Vagina (tissue), 2 donors: ENCODE data around the gene TRABD2A. TPM values are rescaled to one million over a fixed set of nuclear protein-coding genes. Genes with fewer than 3 reads are reported as not detected.

Experiments
- DNase-seq, 2 donors: peaks; one replicate each; pipeline ENCODE4 v3.0.0-alpha.2; 2017; ENCODE audit errors: extremely low spot score in 2 of 2
- H3K27ac ChIP-seq: fragments of 200-600 bp; sonication (generic); one replicate; pipeline ENCODE4 v1.5.1; 2019
- H3K27me3 ChIP-seq: fragments of 200-600 bp; sonication (generic); one replicate; pipeline ENCODE4 v1.5.1; 2019
- H3K36me3 ChIP-seq, 2 donors: fragments of 200-600 bp; sonication (generic); one replicate each; pipeline ENCODE4 v1.5.1; 2017 to 2019
- H3K4me1 ChIP-seq: fragments of 200-600 bp; sonication (generic); one replicate; pipeline ENCODE4 v1.5.1; 2019
- H3K4me3 ChIP-seq, 2 donors: fragments of 200-600 bp; sonication (generic); 1 replicate in 1 of 2; 2 replicates in 1 of 2; pipeline ENCODE4 v1.5.1; 2016 to 2019
- H3K9me3 ChIP-seq: fragments of 200-600 bp; sonication (generic); one replicate; pipeline ENCODE4 v1.5.1; 2019
- POLR2A ChIP-seq, 2 donors: fragments of 450-650 bp; IDR thresholded peaks; one replicate each; pipeline ENCODE4 v1.6.1; 2017; ENCODE audit warnings: antibody characterized with exemption in 2 of 2, mild to moderate bottlenecking in 2 of 2, moderate library complexity in 2 of 2
- POLR2AphosphoS5 ChIP-seq, 2 donors: sonication (generic); formaldehyde crosslinking; IDR thresholded peaks; one replicate each; pipeline ENCODE4 v1.9.0; 2017; ENCODE audit warnings: antibody characterized with exemption in 2 of 2, mild to moderate bottlenecking in 2 of 2, low read depth in 1 of 2; ENCODE audit not compliant: insufficient read depth in 1 of 2
- intact Hi-C: fragments of 100-400 bp; cut with DNase I; formaldehyde crosslinking; loops from one replicate; pipeline ENCODE4 v1.15.1; 2023
- total RNA-seq: library from RNA; depleted of rRNA; stranded (reverse); fragments of >200 nt; gene quantifications from one replicate; pipeline ENCODE4 v1.2.3, GENCODE V29; 2016
- TF ChIP-seq, protein P1 (sequence below), 3 experiments: fragments of 450-650 bp in 2 of 3; fragments of 200-600 bp in 1 of 3; sonication (generic) in 1 of 3; IDR thresholded peaks; one replicate each; pipeline ENCODE4 v1.5.1; 2017 to 2019; ENCODE audit warnings: antibody characterized with exemption in 3 of 3, mild to moderate bottlenecking in 2 of 3, moderate library complexity in 2 of 3

TRABD2A gene
- total RNA-seq, 1 donor from 2014 or later, result 5.4 TPM

- H3K27me3 ChIP-seq, result no peaks in the 10 kb centered on the region
- H3K9me3 ChIP-seq, result no peaks in the 10 kb centered on the region
- H3K27ac ChIP-seq, result peak overlapping the region; percentile 92
- DNase-seq, result peak in 1 of 2 donors; percentile 81
- H3K36me3 ChIP-seq, result peaks cover 0 to 5% of the 10 kb centered on the region in 2 donors
- H3K4me3 ChIP-seq, result peak overlapping the region in 1 of 2 donors; percentile 82
- intact Hi-C loops, result loop anchor here (10.0 kb wide), 1 partner anchor 391 kb away; no protein-coding TSS in a partner anchor
- H3K4me1 ChIP-seq, result peaks cover 19% of the 10 kb centered on the region
- no peak for TF ChIP-seq POLR2A (IDR thresholded peaks at IDR 0.05)
- TF ChIP-seq, protein P1, sequence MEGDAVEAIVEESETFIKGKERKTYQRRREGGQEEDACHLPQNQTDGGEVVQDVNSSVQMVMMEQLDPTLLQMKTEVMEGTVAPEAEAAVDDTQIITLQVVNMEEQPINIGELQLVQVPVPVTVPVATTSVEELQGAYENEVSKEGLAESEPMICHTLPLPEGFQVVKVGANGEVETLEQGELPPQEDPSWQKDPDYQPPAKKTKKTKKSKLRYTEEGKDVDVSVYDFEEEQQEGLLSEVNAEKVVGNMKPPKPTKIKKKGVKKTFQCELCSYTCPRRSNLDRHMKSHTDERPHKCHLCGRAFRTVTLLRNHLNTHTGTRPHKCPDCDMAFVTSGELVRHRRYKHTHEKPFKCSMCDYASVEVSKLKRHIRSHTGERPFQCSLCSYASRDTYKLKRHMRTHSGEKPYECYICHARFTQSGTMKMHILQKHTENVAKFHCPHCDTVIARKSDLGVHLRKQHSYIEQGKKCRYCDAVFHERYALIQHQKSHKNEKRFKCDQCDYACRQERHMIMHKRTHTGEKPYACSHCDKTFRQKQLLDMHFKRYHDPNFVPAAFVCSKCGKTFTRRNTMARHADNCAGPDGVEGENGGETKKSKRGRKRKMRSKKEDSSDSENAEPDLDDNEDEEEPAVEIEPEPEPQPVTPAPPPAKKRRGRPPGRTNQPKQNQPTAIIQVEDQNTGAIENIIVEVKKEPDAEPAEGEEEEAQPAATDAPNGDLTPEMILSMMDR (IDR thresholded peaks at IDR 0.05), result no peak
Observed at GRCh38 chr2:84904151-84904550, 23.3 kb upstream of the TRABD2A start.

- no peak overlapping the region for H3K27ac ChIP-seq
- TF ChIP-seq, protein P1 (IDR thresholded peaks at IDR 0.05), result no peak
- TF ChIP-seq POLR2AphosphoS5 (IDR thresholded peaks at IDR 0.05; ENCODE audit: insufficient read depth in 1 of 2, low read depth in 1 of 2), result no peak
- TF ChIP-seq POLR2A (IDR thresholded peaks at IDR 0.05), result no peak
- no peaks in the 10 kb centered on the region for H3K9me3 ChIP-seq
- peak in 1 of 2 donors; percentile 52 for DNase-seq
- no peak overlapping the region for H3K4me3 ChIP-seq
- H3K4me1 ChIP-seq, result peaks cover 23% of the 10 kb centered on the region
- peaks cover 0 to 5% of the 10 kb centered on the region in 2 donors for H3K36me3 ChIP-seq
- intact Hi-C loops, result loop anchor here (10.0 kb wide), 1 partner anchor 392 kb away; no protein-coding TSS in a partner anchor
- no peaks in the 10 kb centered on the region for H3K27me3 ChIP-seq
Observed at GRCh38 chr2:84902526-84902925, 21.6 kb upstream of the TRABD2A start.

- intact Hi-C loops, result loop anchor here (10.0 kb wide), 1 partner anchor 393 kb away; no protein-coding TSS in a partner anchor
- TF ChIP-seq POLR2AphosphoS5 (IDR thresholded peaks at IDR 0.05; ENCODE audit: insufficient read depth in 1 of 2, low read depth in 1 of 2) (no peak), POLR2A (IDR thresholded peaks at IDR 0.05) (no peak)
- TF ChIP-seq, protein P1 (IDR thresholded peaks at IDR 0.05), result no peak
- H3K9me3 ChIP-seq, result no peaks in the 10 kb centered on the region
- H3K27me3 ChIP-seq, result no peaks in the 10 kb centered on the region
- H3K27ac ChIP-seq, result no peak overlapping the region
- peak in 1 of 2 donors; percentile 47 for DNase-seq
- H3K4me3 ChIP-seq, result no peak overlapping the region
- H3K36me3 ChIP-seq, result peaks cover 0 to 5% of the 10 kb centered on the region in 2 donors
- H3K4me1 ChIP-seq, result peaks cover 18% of the 10 kb centered on the region
Observed at GRCh38 chr2:84901593-84902120, 20.8 kb upstream of the TRABD2A start.

- H3K36me3 ChIP-seq, result no peaks in the 10 kb centered on the region
- no peak overlapping the region for H3K4me3 ChIP-seq
- H3K9me3 ChIP-seq, result no peaks in the 10 kb centered on the region
- TF ChIP-seq, protein P1 (IDR thresholded peaks at IDR 0.05), result no peak
- TF ChIP-seq POLR2AphosphoS5 (IDR thresholded peaks at IDR 0.05; ENCODE audit: insufficient read depth in 1 of 2, low read depth in 1 of 2) (no peak), POLR2A (IDR thresholded peaks at IDR 0.05) (no peak)
- no peak overlapping the region for H3K27ac ChIP-seq
- peaks cover 18% of the 10 kb centered on the region for H3K4me1 ChIP-seq
- intact Hi-C loops, result loop anchor here (10.0 kb wide), 1 partner anchor 394 kb away; no protein-coding TSS in a partner anchor
- H3K27me3 ChIP-seq, result no peaks in the 10 kb centered on the region
- DNase-seq, result peak in 1 of 2 donors; percentile 27
Observed at GRCh38 chr2:84900971-84901370, 20.1 kb upstream of the TRABD2A start.
